ENCODE measurements around the gene RIIAD1. TPM values are rescaled to one million over a fixed set of nuclear protein-coding genes. Genes with fewer than 3 reads are reported as not detected.
A peak's percentile ranks its signal among the peaks of the same experiment; 100 is the strongest.

RIIAD1 gene
- total RNA-seq, result not detected
- 4.0 TPM for polyA plus RNA-seq (ENCODE audit: insufficient read depth, low read depth, low replicate concordance)
- long read RNA-seq, donor 1, result 0 reads
- long read RNA-seq, donor 2, result 0 reads
- long read RNA-seq, donor 3, result 0 reads
- long read RNA-seq, donor 4, result 0 reads
- long read RNA-seq, donor 5, result 0 reads
- long read RNA-seq, donor 6, partial matches to known transcripts, result 0 of 1 reads
- long read RNA-seq, donor 6, other reads (novel, unspliced or antisense), result 0 of 1 reads
- long read RNA-seq, donor 7, result 0 reads
- long read RNA-seq, donor 8, result 0 reads
- long read RNA-seq, donor 9, result 0 reads
- long read RNA-seq, donor 10, result 0 reads

GRCh38 chr1:151720974-151721787, at the start of gene RIIAD1:
TSS of gene RIIAD1 (plus strand) at chr1:151721522. CDS start at chr1:151721537, 15 bp downstream.
- H3K9ac ChIP-seq (ENCODE audit: low read length in 3 of 3), result peak within 1 kb of the TSS in 1 of 3 donors; percentile 14
- H3K27me3 ChIP-seq (ENCODE audit: control insufficient read depth, insufficient read depth, low read length), result peaks cover 13% of the 10 kb centered on the region
- intact Hi-C loops (cut with DNase I), result no loop called here
- peak within 1 kb of the TSS in 2 of 3 donors; percentile 46 to 48 for H3K4me3 ChIP-seq (ENCODE audit: low read length in 3 of 3)
- no peaks in the 10 kb centered on the region for H3K9me3 ChIP-seq (ENCODE audit: control insufficient read depth in 2 of 3, insufficient read depth in 1 of 3, low read length in 3 of 3)
- FAIRE-seq, result no peak
- no peak for TF ChIP-seq CTCF (IDR thresholded peaks at IDR 0.05; ENCODE audit: borderline replicate concordance, extremely low read depth, insufficient read depth)
- H3K36me3 ChIP-seq (ENCODE audit: control insufficient read depth in 2 of 3, insufficient read depth in 3 of 3, low read length in 3 of 3), result no peaks in the 10 kb centered on the region
- peak within 1 kb of the TSS in 1 of 2 donors; percentile 33 for H3K27ac ChIP-seq (ENCODE audit: low read depth in 2 of 2, low read length in 2 of 2)
- peaks cover 0 to 4% (median 2%) of the 10 kb centered on the region in 3 donors for H3K4me1 ChIP-seq (ENCODE audit: control insufficient read depth in 2 of 3, insufficient read depth in 2 of 3, low read depth in 1 of 3, low read length in 3 of 3)
- DNase-seq, result peak in 3 of 5 donors; percentile 46 to 65 (median 57)

DNA sequence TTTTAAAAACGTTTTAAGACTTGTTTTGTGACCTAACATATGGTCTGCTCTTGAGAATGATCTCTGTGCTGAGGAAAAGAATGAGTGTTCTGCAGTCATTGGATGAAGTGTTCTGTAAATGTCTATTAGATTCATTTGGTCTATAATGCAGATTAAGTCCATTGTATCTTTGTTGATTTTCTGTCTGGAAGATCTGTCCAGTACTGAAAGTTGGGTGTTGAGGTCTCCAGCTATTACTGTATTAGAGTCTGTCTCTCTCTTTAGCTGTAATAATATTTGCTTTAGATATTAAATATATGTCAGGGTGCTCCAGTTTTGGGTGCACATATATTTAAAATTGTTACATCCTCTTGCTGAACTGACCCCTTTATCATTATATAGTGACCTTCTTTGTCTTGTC, 47.9 kb upstream of the RIIAD1 start:
- H3K4me1 ChIP-seq (ENCODE audit: control insufficient read depth in 2 of 3, insufficient read depth in 2 of 3, low read depth in 1 of 3, low read length in 3 of 3), result no peaks in the 10 kb centered on the region
- no peak overlapping the region for H3K27ac ChIP-seq (ENCODE audit: low read depth in 2 of 2, low read length in 2 of 2)
- no peak overlapping the region for H3K4me3 ChIP-seq (ENCODE audit: low read length in 3 of 3)
- H3K27me3 ChIP-seq (ENCODE audit: control insufficient read depth, insufficient read depth, low read length), result no peaks in the 10 kb centered on the region
- no peak for FAIRE-seq
- peaks cover 4 to 10% (median 4%) of the 10 kb centered on the region in 3 donors for H3K36me3 ChIP-seq (ENCODE audit: control insufficient read depth in 2 of 3, insufficient read depth in 3 of 3, low read length in 3 of 3)
- no peak for TF ChIP-seq CTCF (IDR thresholded peaks at IDR 0.05; ENCODE audit: borderline replicate concordance, extremely low read depth, insufficient read depth)
- no peak overlapping the region for H3K9ac ChIP-seq (ENCODE audit: low read length in 3 of 3)
- peaks cover 0 to 4% (median 0%) of the 10 kb centered on the region in 3 donors for H3K9me3 ChIP-seq (ENCODE audit: control insufficient read depth in 2 of 3, insufficient read depth in 1 of 3, low read length in 3 of 3)
- no peak for DNase-seq
- intact Hi-C loops (cut with DNase I), result no loop called here

GRCh38 chr1:151680391-151680790, 40.9 kb upstream of the RIIAD1 start:
- intact Hi-C loops (cut with DNase I), result no loop called here
- no peak overlapping the region for H3K9ac ChIP-seq (ENCODE audit: low read length in 3 of 3)
- no peak for TF ChIP-seq CTCF (IDR thresholded peaks at IDR 0.05; ENCODE audit: borderline replicate concordance, extremely low read depth, insufficient read depth)
- H3K27me3 ChIP-seq (ENCODE audit: control insufficient read depth, insufficient read depth, low read length), result no peaks in the 10 kb centered on the region
- no peak overlapping the region for H3K4me3 ChIP-seq (ENCODE audit: low read length in 3 of 3)
- H3K27ac ChIP-seq (ENCODE audit: low read depth in 2 of 2, low read length in 2 of 2), result peak overlapping the region in 1 of 2 donors; percentile 13
- H3K4me1 ChIP-seq (ENCODE audit: control insufficient read depth in 2 of 3, insufficient read depth in 2 of 3, low read depth in 1 of 3, low read length in 3 of 3), result no peaks in the 10 kb centered on the region
- DNase-seq (no peak), FAIRE-seq (no peak)
- no peaks in the 10 kb centered on the region for H3K9me3 ChIP-seq (ENCODE audit: control insufficient read depth in 2 of 3, insufficient read depth in 1 of 3, low read length in 3 of 3)
- peaks cover 2 to 18% (median 4%) of the 10 kb centered on the region in 3 donors for H3K36me3 ChIP-seq (ENCODE audit: control insufficient read depth in 2 of 3, insufficient read depth in 3 of 3, low read length in 3 of 3)

Data from kidney (tissue), 22 donors.